ENCODE data around the gene IRF2. TPM values are rescaled to one million over a fixed set of nuclear protein-coding genes. Genes with fewer than 3 reads are reported as not detected.

The IRF2 gene
- polyA plus RNA-seq, 2 of the 4 experiments (the other 2 are of a cell fraction) = 11.0 to 23.5 TPM

DNA sequence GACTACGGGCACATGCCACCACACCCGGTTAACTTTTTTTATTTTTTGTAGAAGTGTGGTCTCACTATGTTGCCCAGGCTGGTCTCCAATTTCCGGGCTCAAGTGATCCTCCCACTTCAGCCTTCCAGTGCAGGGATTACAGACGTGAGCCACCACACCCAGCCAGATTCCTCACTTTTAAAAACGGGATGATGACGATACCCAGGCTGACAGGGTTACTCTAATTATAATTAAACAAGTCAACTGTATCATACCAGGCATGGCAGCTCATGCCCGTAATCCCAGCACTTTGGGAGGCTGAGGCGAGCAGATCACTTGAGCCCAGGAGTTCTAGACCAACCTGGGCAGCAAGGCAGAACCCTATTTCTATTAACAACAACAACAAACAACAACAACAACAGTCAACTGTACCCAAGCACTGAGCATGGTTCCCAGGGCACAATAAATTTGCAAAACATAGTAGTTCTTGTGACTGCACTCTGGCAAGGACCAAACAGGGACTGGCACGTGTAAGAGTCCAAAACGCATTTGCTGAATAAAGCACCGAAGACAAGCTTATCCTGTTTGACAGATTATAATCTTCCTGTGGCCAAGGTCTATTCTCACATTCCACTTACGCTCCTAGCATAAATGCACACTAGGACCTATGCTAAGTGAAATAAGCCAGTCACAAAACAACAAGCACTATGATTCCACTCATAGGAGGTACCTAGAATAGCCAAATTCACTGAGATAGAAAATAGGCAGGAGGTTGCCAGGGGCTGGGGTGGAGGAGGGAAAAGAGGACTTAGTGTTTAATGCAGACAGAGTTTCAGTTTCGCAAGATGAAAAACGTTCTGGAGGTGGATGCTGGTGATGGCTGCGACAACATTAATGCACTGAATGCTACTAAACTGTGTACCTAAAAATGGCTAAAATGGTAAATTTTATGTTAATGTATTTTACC lies 77.5 kb downstream of the IRF2 start:
- no peak for DNase-seq (ENCODE audit: low read depth in 1 of 2, low spot score in 1 of 2)
- POLR2A ChIA-PET = no interaction called here
- Histone ChIP-seq H3K4me1 (peaks cover 13% of the 10 kb centered on the region; the same call in 2 of the 3 replicates), H3K27ac (no peak overlapping the region), H3K4me3 (no peak overlapping the region), H3K4me2 (no peak overlapping the region), H3K9me3 (no peaks in the 10 kb centered on the region)
- TF ChIP-seq EHF (CRISPR knock-in tag; IDR thresholded peaks at IDR 0.05) (no peak), HOXA7 (CRISPR knock-in tag; IDR thresholded peaks at IDR 0.05) (no peak)
- TF ChIP-seq, protein P1, sequence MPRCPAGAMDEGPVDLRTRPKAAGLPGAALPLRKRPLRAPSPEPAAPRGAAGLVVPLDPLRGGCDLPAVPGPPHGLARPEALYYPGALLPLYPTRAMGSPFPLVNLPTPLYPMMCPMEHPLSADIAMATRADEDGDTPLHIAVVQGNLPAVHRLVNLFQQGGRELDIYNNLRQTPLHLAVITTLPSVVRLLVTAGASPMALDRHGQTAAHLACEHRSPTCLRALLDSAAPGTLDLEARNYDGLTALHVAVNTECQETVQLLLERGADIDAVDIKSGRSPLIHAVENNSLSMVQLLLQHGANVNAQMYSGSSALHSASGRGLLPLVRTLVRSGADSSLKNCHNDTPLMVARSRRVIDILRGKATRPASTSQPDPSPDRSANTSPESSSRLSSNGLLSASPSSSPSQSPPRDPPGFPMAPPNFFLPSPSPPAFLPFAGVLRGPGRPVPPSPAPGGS (IDR thresholded peaks at IDR 0.05) = no peak
- CTCF ChIA-PET = no interaction called here
- FAIRE-seq = no peak
- ATAC-seq = no peak
- 95% methylated on average over 15 of the region's 15 CpGs for WGBS (ENCODE audit: missing lambda C conversion rate)

DNA sequence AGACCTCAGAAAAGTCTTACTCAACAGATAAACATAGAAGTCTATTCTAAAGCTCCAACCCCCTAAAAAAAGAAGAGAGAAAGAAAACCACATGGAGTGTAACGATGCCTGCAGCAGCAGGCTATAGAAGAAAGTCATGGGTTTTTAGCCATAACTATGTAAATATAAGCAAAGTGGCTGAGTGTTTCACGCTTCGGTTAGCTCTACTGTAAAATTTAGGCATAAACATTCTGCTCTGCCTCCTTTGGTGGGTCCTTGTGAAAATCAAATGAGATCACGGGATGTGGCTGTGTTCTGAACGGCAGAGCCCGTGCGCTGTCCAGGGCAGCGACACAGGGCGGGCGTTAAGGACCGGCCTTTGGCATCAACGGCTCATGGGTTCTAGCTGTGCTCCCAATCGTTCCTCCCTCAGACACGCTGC lies 78.4 kb downstream of the IRF2 start:
- no peaks in the 10 kb centered on the region for H3K9me3 ChIP-seq

DNA sequence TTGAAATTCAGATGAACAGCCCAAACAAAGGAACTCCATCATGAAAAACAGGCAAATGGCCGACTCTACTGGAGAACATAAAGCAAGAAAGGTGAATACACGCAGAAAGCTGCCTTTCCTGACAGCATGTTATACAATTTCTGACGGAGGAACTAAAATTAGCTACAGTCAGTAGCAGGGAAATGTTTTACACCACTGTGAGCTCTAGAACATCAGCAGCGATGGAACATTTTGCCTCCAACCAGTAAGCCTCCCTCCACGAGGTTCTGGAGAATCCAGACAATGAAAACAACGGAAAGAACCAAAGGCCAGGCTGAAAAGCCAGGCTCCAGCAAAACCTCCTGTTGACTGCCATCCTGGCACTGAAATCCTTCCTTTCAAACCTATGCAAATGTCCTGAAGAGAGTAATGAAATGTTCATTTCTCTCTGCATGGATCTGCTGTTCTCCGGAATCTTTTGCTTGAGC lies 78.9 kb downstream of the IRF2 start:
- no peak for TF ChIP-seq RAD21 (conservative IDR thresholded peaks at IDR 0.05 in 1 of 2, IDR thresholded peaks at IDR 0.05 in 1 of 2)
- POLR2A ChIA-PET = interaction anchor here (0.8 kb wide), 1 partner anchor 175 kb away, joined by 7 read pairs; no protein-coding TSS in a partner anchor
- peaks cover 5% of the 10 kb centered on the region; the same call in 1 of the 3 replicates for H3K4me1 ChIP-seq
- WGBS (ENCODE audit: missing lambda C conversion rate) = 86% methylated on average over 7 of the region's 7 CpGs
- CTCF ChIA-PET = interaction anchor here (0.8 kb wide), 1 partner anchor 131 kb away, joined by 3 read pairs; no protein-coding TSS in a partner anchor
- no peak overlapping the region for H3K4me3 ChIP-seq
- no peak overlapping the region for H3K4me2 ChIP-seq
- no peak for FAIRE-seq
- H3K9me3 ChIP-seq = no peaks in the 10 kb centered on the region
- DNase-seq (ENCODE audit: low read depth in 1 of 2, low spot score in 1 of 2) = no peak
- ATAC-seq = no peak
- no peak overlapping the region for H3K27ac ChIP-seq

More for the DNA sequence above, 78.4 kb downstream of the IRF2 start:
- TF ChIP-seq FOSB (CRISPR knock-in tag; IDR thresholded peaks at IDR 0.05) (no peak), CBX2 (IDR thresholded peaks at IDR 0.05; ENCODE audit: borderline replicate concordance, low read depth) (no peak), TFCP2L1 (CRISPR knock-in tag; IDR thresholded peaks at IDR 0.05) (no peak)
- Histone ChIP-seq H3K4me3 (no peak overlapping the region), H3K4me2 (no peak overlapping the region), H3K27ac (no peak overlapping the region), H3K4me1 (peaks cover 10% of the 10 kb centered on the region; the same call in 2 of the 3 replicates)
- DNase-seq (ENCODE audit: low read depth in 1 of 2, low spot score in 1 of 2) (no peak), ATAC-seq (no peak), FAIRE-seq (no peak)
- 98% methylated on average over 14 of the region's 14 CpGs for WGBS (ENCODE audit: missing lambda C conversion rate)
- ChIA-PET CTCF (interaction anchor here (0.8 kb wide), 1 partner anchor 132 kb away, joined by 3 read pairs; no protein-coding TSS in a partner anchor), POLR2A (interaction anchor here (0.8 kb wide), 1 partner anchor 175 kb away, joined by 7 read pairs; no protein-coding TSS in a partner anchor)

- Histone ChIP-seq H3K9me3 (no peaks in the 10 kb centered on the region), H3K4me3 (no peak overlapping the region), H3K4me1 (no peaks in the 10 kb centered on the region), H3K27ac (no peak overlapping the region), H3K4me2 (no peak overlapping the region)
- FAIRE-seq = no peak
- 92% methylated on average over 17 of the region's 17 CpGs for WGBS (ENCODE audit: missing lambda C conversion rate)
- DNase-seq (ENCODE audit: low read depth in 1 of 2, low spot score in 1 of 2) = no peak
- ChIA-PET CTCF (interaction anchor here (0.7 to 1.3 kb wide), 2 partner anchors 9 to 10 kb away, joined by 3 read pairs; no protein-coding TSS in a partner anchor), POLR2A (no interaction called here)
- ATAC-seq = no peak
- TF ChIP-seq HOXB5 (CRISPR knock-in tag; IDR thresholded peaks at IDR 0.05) (no peak), NR3C1 (IDR thresholded peaks at IDR 0.05) (no peak), JUN (IDR thresholded peaks at IDR 0.05) (no peak), POLR2AphosphoS2 (conservative IDR thresholded peaks at IDR 0.05; ENCODE audit: low read length) (no peak), RFX5 (IDR thresholded peaks at IDR 0.05) (no peak), TP53 (CRISPR knock-in tag; IDR thresholded peaks at IDR 0.05) (no peak), TFCP2L1 (CRISPR knock-in tag; IDR thresholded peaks at IDR 0.05) (no peak), CBX2 (IDR thresholded peaks at IDR 0.05; ENCODE audit: borderline replicate concordance, low read depth) (no peak), MAFK (IDR thresholded peaks at IDR 0.05; ENCODE audit: partially characterized antibody) (no peak), HMGXB4 (CRISPR knock-in tag; IDR thresholded peaks at IDR 0.05; ENCODE audit: borderline replicate concordance) (no peak), CHD4 (IDR thresholded peaks at IDR 0.05; ENCODE audit: borderline replicate concordance) (no peak), RNF2 (IDR thresholded peaks at IDR 0.05; ENCODE audit: borderline replicate concordance, low read depth) (no peak), ZFP36 (IDR thresholded peaks at IDR 0.05; ENCODE audit: borderline replicate concordance, partially characterized antibody) (no peak)
- TF ChIP-seq, protein P2, sequence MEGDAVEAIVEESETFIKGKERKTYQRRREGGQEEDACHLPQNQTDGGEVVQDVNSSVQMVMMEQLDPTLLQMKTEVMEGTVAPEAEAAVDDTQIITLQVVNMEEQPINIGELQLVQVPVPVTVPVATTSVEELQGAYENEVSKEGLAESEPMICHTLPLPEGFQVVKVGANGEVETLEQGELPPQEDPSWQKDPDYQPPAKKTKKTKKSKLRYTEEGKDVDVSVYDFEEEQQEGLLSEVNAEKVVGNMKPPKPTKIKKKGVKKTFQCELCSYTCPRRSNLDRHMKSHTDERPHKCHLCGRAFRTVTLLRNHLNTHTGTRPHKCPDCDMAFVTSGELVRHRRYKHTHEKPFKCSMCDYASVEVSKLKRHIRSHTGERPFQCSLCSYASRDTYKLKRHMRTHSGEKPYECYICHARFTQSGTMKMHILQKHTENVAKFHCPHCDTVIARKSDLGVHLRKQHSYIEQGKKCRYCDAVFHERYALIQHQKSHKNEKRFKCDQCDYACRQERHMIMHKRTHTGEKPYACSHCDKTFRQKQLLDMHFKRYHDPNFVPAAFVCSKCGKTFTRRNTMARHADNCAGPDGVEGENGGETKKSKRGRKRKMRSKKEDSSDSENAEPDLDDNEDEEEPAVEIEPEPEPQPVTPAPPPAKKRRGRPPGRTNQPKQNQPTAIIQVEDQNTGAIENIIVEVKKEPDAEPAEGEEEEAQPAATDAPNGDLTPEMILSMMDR (IDR thresholded peaks at IDR 0.05) = no peak
- TF ChIP-seq, protein P3, sequence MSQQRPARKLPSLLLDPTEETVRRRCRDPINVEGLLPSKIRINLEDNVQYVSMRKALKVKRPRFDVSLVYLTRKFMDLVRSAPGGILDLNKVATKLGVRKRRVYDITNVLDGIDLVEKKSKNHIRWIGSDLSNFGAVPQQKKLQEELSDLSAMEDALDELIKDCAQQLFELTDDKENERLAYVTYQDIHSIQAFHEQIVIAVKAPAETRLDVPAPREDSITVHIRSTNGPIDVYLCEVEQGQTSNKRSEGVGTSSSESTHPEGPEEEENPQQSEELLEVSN (IDR thresholded peaks at IDR 0.05; ENCODE audit: borderline replicate concordance, low read depth) = no peak
Measured at GRCh38 chr4:184392748-184393559, 81.4 kb downstream of the IRF2 start.
